ENCODE measurements around the gene CDADC1. TPM values are rescaled to one million over a fixed set of nuclear protein-coding genes. Genes with fewer than 3 reads are reported as not detected.

CDADC1 gene
- total RNA-seq, 2 donors from 2014 or later, result 2.0 to 6.1 TPM

GRCh38 chr13:49314344-49314882 lies 66.7 kb downstream of the CDADC1 start:
- Histone ChIP-seq H3K9me3 (no peaks in the 10 kb centered on the region), H3K27me3 (replicated peaks; ENCODE audit: insufficient read depth) (no peaks in the 10 kb centered on the region), H3K4me3 (no peak overlapping the region), H3K36me3 (no peaks in the 10 kb centered on the region), H3K27ac (peak overlapping the region; percentile 2 to 47), H3K4me1 (replicated peaks) (no peaks in the 10 kb centered on the region)
- intact Hi-C loops (cut with DNase I), result no loop called here
- WGBS, result 83% methylated on average over 6 of the region's 6 CpGs
- no peak for DNase-seq (ENCODE audit: low spot score)
- TF ChIP-seq, protein P1, sequence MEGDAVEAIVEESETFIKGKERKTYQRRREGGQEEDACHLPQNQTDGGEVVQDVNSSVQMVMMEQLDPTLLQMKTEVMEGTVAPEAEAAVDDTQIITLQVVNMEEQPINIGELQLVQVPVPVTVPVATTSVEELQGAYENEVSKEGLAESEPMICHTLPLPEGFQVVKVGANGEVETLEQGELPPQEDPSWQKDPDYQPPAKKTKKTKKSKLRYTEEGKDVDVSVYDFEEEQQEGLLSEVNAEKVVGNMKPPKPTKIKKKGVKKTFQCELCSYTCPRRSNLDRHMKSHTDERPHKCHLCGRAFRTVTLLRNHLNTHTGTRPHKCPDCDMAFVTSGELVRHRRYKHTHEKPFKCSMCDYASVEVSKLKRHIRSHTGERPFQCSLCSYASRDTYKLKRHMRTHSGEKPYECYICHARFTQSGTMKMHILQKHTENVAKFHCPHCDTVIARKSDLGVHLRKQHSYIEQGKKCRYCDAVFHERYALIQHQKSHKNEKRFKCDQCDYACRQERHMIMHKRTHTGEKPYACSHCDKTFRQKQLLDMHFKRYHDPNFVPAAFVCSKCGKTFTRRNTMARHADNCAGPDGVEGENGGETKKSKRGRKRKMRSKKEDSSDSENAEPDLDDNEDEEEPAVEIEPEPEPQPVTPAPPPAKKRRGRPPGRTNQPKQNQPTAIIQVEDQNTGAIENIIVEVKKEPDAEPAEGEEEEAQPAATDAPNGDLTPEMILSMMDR (IDR thresholded peaks at IDR 0.05), result no peak
- TF ChIP-seq POLR2AphosphoS5 (IDR thresholded peaks at IDR 0.05) (no peak), POLR2A (IDR thresholded peaks at IDR 0.05) (no peak)

GRCh38 chr13:49315036-49315565 lies 67.4 kb downstream of the CDADC1 start:
- no peak for DNase-seq (ENCODE audit: low spot score)
- H3K27ac ChIP-seq, result peak overlapping the region in 1 of 2 donors; percentile 47
- H3K4me3 ChIP-seq, result no peak overlapping the region
- WGBS, result 96% methylated on average over 3 of the region's 3 CpGs
- H3K36me3 ChIP-seq, result no peaks in the 10 kb centered on the region
- no peaks in the 10 kb centered on the region for H3K4me1 ChIP-seq (replicated peaks)
- H3K27me3 ChIP-seq (replicated peaks; ENCODE audit: insufficient read depth), result no peaks in the 10 kb centered on the region
- intact Hi-C loops (cut with DNase I), result no loop called here
- no peaks in the 10 kb centered on the region for H3K9me3 ChIP-seq
- TF ChIP-seq POLR2A (IDR thresholded peaks at IDR 0.05) (no peak), POLR2AphosphoS5 (IDR thresholded peaks at IDR 0.05) (no peak)
- TF ChIP-seq, protein P1 (IDR thresholded peaks at IDR 0.05), result no peak

- TF ChIP-seq, protein P1 (IDR thresholded peaks at IDR 0.05), result no peak
- no peak for TF ChIP-seq POLR2AphosphoS5 (IDR thresholded peaks at IDR 0.05)
- TF ChIP-seq POLR2A (IDR thresholded peaks at IDR 0.05), result no peak
- Histone ChIP-seq H3K4me3 (no peak overlapping the region), H3K27ac (no peak overlapping the region), H3K9me3 (no peaks in the 10 kb centered on the region), H3K27me3 (replicated peaks; ENCODE audit: insufficient read depth) (no peaks in the 10 kb centered on the region), H3K4me1 (replicated peaks) (no peaks in the 10 kb centered on the region), H3K36me3 (no peaks in the 10 kb centered on the region)
- 79% methylated on average over 5 of the region's 5 CpGs for WGBS
- no peak for DNase-seq (ENCODE audit: low spot score)
- intact Hi-C loops (cut with DNase I), result no loop called here
Observed at GRCh38 chr13:49315756-49316482, 68.2 kb downstream of the CDADC1 start.

DNA sequence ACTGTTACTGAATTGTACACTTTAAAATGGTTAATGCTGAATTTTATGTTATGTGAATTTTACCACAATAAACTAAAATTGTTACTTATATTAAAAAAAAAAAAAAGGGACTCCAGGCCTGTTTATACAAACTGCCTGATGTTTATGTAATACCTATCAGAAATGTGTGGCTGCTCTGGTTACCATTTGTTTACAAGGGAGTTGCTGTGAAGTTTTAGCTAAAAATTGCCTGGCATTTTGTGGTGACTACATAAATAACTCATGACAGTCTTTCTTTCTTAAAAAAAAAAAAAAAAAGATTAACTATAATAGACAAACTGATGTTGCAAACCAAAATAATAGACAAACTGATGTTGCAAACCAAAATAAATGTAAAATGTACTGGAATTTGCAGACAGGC lies 71.8 kb downstream of the CDADC1 start:
- no peak overlapping the region for H3K27ac ChIP-seq
- DNase-seq (ENCODE audit: low spot score), result no peak
- intact Hi-C loops (cut with DNase I), result no loop called here

More for the DNA sequence above, 71.8 kb downstream of the CDADC1 start:
- H3K27me3 ChIP-seq (replicated peaks; ENCODE audit: insufficient read depth), result no peaks in the 10 kb centered on the region
- no peaks in the 10 kb centered on the region for H3K9me3 ChIP-seq
- no peak for TF ChIP-seq POLR2A (IDR thresholded peaks at IDR 0.05)
- no peak for TF ChIP-seq POLR2AphosphoS5 (IDR thresholded peaks at IDR 0.05)
- TF ChIP-seq, protein P1 (IDR thresholded peaks at IDR 0.05), result no peak
- no peaks in the 10 kb centered on the region for H3K36me3 ChIP-seq
- H3K4me1 ChIP-seq (replicated peaks), result no peaks in the 10 kb centered on the region
- H3K4me3 ChIP-seq, result no peak overlapping the region
